GM21515 (cell line): ENCODE data around the gene TSHR.
"Not testable (repeated sequence)": the region's sequence is repeated elsewhere in the genome, so short reads cannot be mapped to it uniquely, and the experiment has no call there.

Source experiments
- ATAC-seq: cut with Tn5 transposase; IDR thresholded peaks from one replicate; pipeline ENCODE4 v1.9.1; 2021; ENCODE audit not compliant: unreplicated experiment

TSHR gene

GRCh38 chr14:80955416-80955941, at the start of gene TSHR:
TSHR (plus strand) TSS chr14:80955621; CDS start chr14:80955681, 60 bp downstream.
- ATAC-seq: no peak

- ATAC-seq: no peak
Measured at GRCh38 chr14:80906336-80906735, 49.1 kb upstream of the TSHR start.

- ATAC-seq: no peak
Measured at GRCh38 chr14:80906946-80907345, 48.5 kb upstream of the TSHR start.

GRCh38 chr14:80912013-80912412, 43.4 kb upstream of the TSHR start:
- not testable (repeated sequence) for ATAC-seq

DNA sequence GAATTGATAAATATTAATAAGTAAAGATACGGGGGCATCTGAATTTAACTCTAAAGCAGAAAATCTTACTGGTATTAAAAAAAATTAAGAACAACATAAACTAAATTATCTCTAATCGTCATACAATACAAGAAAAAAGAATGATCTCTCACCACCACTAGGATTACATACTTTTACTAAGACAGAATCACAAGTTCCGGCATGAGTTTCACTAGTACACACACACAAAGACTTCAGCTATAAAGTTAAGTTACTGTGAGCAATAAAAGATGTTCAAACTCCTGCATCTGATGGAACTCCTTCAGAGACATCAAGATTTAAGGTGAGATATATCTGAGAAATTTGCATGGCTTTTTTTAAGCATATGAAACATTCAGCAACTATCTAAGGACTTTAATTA, 35.8 kb upstream of the TSHR start:
- ATAC-seq: no peak

DNA sequence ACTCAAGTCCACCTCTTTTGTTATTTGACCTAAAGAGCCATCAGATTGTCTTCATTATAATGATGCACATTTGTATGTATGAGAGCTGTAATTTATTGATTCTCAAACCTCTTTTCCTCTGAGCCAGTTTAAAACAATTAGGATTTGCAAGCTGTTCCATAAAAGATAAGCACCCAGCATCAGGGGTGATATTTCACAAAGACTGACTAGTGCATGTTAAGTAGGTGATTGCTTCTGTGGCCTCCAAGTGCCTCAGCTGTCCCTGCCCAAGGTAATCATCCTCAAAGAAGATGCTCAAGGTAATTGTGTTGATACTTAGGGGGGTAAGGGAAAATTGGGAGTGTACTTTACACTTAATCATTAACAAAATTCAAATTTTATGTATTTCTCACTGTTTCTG, 32.1 kb upstream of the TSHR start:
- no peak for ATAC-seq

GRCh38 chr14:80924365-80925103, 30.9 kb upstream of the TSHR start:
- ATAC-seq: no peak

DNA sequence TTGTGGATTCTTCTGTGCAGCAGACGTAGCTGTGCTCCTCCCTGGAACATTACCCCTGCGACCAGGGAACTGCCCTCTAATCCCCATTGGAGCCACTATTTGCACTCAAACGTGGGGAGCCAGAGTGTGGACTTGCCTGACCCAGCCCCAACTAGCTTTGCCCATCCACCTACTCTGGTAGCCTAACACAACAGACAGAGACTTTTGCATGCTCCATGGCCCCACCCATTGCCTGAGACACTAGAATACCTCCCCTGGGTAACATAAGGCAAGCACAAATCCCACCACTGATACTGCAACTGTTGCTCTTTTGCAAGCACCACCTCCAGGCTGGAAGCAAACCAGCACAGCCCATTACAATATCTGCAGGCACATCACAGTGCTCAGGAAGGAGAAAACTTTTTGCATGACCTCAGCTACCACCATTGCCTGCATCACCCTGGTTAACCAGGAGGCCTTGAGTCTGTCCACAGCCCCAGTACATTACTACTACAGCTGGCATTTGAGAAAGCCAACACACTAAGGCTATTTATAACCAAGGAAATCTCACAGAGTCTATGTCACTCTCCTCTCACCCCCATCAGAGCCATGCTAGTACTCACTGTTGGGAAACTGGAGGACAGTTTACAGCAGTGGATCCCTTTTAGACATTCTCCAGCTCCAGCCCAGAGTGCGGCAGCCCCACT, 28.9 kb upstream of the TSHR start:
- ATAC-seq: no peak

DNA sequence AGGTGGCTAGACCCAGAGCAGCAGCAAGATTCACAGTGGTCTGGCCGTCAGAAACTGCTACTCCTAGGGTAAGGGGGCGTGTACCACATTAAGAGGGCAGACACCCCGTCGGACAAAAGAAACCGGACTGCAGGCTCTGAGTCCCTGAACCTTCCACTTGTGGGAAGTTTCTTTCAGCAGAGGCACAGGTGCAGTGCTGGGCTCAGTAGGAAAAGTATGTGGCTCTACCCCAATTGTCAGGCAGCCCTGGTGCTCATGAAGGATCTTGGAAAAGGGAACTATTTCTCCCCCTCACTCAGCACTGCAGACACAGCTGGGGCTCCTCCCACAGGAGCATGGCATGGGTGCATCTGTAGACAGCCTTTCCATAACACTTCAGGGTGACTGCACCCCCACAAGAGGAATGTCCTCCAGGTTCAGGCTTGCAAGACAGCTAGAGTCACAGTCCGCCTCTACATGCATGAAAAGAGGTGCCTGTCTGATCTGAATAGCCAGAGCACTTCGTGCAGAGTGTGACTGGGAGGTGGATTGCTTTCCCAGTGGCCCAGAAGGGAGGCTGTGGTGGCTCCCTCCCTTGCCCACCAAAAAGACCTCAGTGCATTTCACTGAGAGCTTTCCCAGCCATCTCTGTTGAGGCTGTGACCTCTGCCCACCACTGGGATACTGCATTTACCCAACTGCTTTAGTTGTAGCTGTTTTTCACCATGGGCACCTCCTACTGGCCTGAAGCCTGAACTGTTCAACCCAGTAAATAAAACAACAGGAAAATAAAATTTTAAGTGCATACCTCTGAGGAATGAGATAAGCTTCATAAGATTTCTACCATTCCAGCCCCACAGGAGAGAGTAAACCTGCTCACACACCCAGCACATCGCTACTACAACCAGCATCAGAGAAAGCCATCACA, 28.1 kb upstream of the TSHR start:
- ATAC-seq: no peak

GRCh38 chr14:80930095-80930494, 25.3 kb upstream of the TSHR start:
- peak; percentile 26 for ATAC-seq

- ATAC-seq: peak; percentile 98
Measured at GRCh38 chr14:80930836-80931389, 24.5 kb upstream of the TSHR start.

GRCh38 chr14:80933282-80933681, 22.1 kb upstream of the TSHR start:
- no peak for ATAC-seq

DNA sequence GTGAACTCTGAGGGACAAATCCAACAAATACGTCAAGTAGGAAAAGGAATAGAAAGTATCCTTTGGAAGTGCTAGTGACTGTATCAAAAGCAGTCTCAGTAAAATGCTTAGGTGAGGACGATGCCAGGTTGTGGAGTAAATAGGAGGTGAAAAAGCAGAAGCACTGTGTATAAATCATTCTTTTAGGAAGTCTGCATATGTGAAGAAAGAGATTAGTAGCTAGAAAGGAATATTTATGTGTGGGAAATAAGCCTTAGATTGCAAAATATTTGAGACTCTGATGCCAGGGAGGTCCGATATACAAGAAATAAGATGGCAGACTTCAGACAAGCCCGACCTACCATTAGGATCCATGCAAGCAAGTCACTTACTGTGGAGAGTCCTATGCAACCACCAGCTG, 21.7 kb upstream of the TSHR start:
- ATAC-seq: no peak

- no peak for ATAC-seq
Measured at GRCh38 chr14:80940146-80940545, 15.3 kb upstream of the TSHR start.

DNA sequence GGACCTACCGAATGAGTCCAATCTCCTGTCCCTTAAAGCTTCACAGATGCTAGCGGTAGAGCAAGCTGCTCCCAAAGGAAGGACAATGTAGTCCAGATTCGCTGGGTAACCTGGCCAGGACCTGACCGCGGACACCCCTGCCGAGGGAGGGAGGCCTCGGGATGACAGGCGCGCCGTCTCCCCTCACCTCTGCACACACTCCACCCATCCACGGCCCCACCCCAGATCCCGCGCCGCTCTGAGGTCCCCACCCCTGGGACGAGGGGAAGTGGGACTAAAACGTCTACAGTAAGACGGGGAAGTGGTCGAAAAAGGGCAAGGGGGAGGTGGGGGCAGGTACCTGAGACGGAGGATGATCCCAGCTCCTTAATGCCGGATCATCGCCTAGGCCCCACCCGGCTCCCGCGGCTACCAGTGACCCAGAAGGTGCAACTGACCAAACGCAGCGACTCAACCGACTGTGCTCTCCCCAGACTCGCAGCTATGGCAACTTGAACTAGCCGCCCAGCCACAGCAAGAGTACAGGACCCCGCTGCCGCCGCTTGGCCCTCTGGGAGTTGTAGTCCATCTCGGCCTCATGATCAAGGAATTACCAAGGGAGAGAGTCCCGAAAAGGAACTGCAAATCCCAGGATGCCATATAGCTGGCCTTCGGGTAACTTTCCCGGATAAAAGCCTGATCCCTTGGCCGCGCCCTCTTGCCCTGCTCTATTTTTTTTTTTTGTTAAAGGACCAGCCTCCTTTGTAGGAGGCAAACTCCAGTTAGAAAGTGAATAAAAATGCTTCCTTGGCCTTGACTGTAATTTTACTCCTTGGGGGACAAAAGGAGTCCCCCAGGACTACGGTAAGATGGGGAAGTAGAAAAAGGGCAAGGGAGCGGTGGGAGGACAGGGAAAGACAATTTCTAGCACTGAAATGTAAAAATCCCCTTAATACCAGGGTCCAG, 13.9 kb upstream of the TSHR start, which contains the start of gene CEP128:
Gene CEP128 (minus strand): TSS at position 498 of the 945 bp plus-strand sequence.
- peak; percentile 99 for ATAC-seq

GRCh38 chr14:80942191-80942600, 13.2 kb upstream of the TSHR start:
- ATAC-seq: peak; percentile 21

GRCh38 chr14:80944861-80945617, 10.4 kb upstream of the TSHR start:
- no peak for ATAC-seq

GRCh38 chr14:80946187-80946586, 9.2 kb upstream of the TSHR start:
- ATAC-seq: no peak

- ATAC-seq: no peak
Measured at GRCh38 chr14:80946797-80947196, 8.6 kb upstream of the TSHR start.
